ENCODE data around the gene ZBTB38. TPM values are rescaled to one million over a fixed set of nuclear protein-coding genes. Genes with fewer than 3 reads are reported as not detected.

ZBTB38 gene
- polyA plus RNA-seq, 1 donor from 2014 or later = 18.7 TPM

- Histone ChIP-seq H3K27ac (ENCODE audit: low read length) (no peak overlapping the region), H3K9ac (ENCODE audit: low read length) (no peak overlapping the region), H3K9me2 (ENCODE audit: insufficient read depth, low read length) (no peaks in the 10 kb centered on the region), H3K79me2 (replicated peaks; ENCODE audit: insufficient read depth, low read length) (no peaks in the 10 kb centered on the region), H2AFZ (ENCODE audit: low read depth, low read length) (no peak overlapping the region), H3K27me3 (ENCODE audit: insufficient read depth, low read depth, low read length) (no peaks in the 10 kb centered on the region), H3K36me3 (ENCODE audit: insufficient read depth, low read length) (no peaks in the 10 kb centered on the region), H3K4me2 (ENCODE audit: low read length) (no peak overlapping the region), H4K20me1 (ENCODE audit: insufficient read depth) (no peaks in the 10 kb centered on the region), H3K9me3 (ENCODE audit: low read length) (no peaks in the 10 kb centered on the region), H3F3A (ENCODE audit: insufficient read depth, low read length, poor library complexity, severe bottlenecking) (no peaks in the 10 kb centered on the region), H3K4me3 (ENCODE audit: low read length) (no peak overlapping the region)
- TF ChIP-seq REST (IDR thresholded peaks at IDR 0.05; ENCODE audit: borderline replicate concordance) (no peak), MXI1 (conservative IDR thresholded peaks at IDR 0.05; ENCODE audit: poor library complexity, severe bottlenecking) (no peak), EP300 (conservative IDR thresholded peaks at IDR 0.05; ENCODE audit: poor library complexity, severe bottlenecking) (no peak), EZH2 (IDR thresholded peaks at IDR 0.05; ENCODE audit: borderline replicate concordance, insufficient read depth, low read length, poor library complexity, severe bottlenecking) (no peak), RAD21 (conservative IDR thresholded peaks at IDR 0.05) (no peak), SMC3 (conservative IDR thresholded peaks at IDR 0.05; ENCODE audit: poor library complexity) (no peak), CTCF (IDR thresholded peaks at IDR 0.05; ENCODE audit: poor library complexity, severe bottlenecking) (no peak), TAF1 (IDR thresholded peaks at IDR 0.05; ENCODE audit: low read depth) (no peak), POLR2AphosphoS5 (IDR thresholded peaks at IDR 0.05) (no peak)
These were observed 34.3 kb upstream of the ZBTB38 start for GRCh38 chr3:141333836-141334626.

- TF ChIP-seq EP300 (conservative IDR thresholded peaks at IDR 0.05; ENCODE audit: poor library complexity, severe bottlenecking) (no peak), MXI1 (conservative IDR thresholded peaks at IDR 0.05; ENCODE audit: poor library complexity, severe bottlenecking) (no peak), REST (IDR thresholded peaks at IDR 0.05; ENCODE audit: borderline replicate concordance) (no peak), SMC3 (conservative IDR thresholded peaks at IDR 0.05; ENCODE audit: poor library complexity) (no peak), CTCF (IDR thresholded peaks at IDR 0.05; ENCODE audit: poor library complexity, severe bottlenecking) (no peak), EZH2 (IDR thresholded peaks at IDR 0.05; ENCODE audit: borderline replicate concordance, insufficient read depth, low read length, poor library complexity, severe bottlenecking) (no peak), TAF1 (IDR thresholded peaks at IDR 0.05; ENCODE audit: low read depth) (no peak), RAD21 (conservative IDR thresholded peaks at IDR 0.05) (no peak), POLR2AphosphoS5 (IDR thresholded peaks at IDR 0.05) (no peak)
- Histone ChIP-seq H3K36me3 (ENCODE audit: insufficient read depth, low read length) (no peaks in the 10 kb centered on the region), H3K9me3 (ENCODE audit: low read length) (no peaks in the 10 kb centered on the region), H3K9me2 (ENCODE audit: insufficient read depth, low read length) (no peaks in the 10 kb centered on the region), H3K27me3 (ENCODE audit: insufficient read depth, low read depth, low read length) (no peaks in the 10 kb centered on the region), H3F3A (ENCODE audit: insufficient read depth, low read length, poor library complexity, severe bottlenecking) (no peaks in the 10 kb centered on the region), H3K4me3 (ENCODE audit: low read length) (no peak overlapping the region), H2AFZ (ENCODE audit: low read depth, low read length) (no peak overlapping the region), H3K79me2 (replicated peaks; ENCODE audit: insufficient read depth, low read length) (no peaks in the 10 kb centered on the region), H3K9ac (ENCODE audit: low read length) (no peak overlapping the region), H3K27ac (ENCODE audit: low read length) (no peak overlapping the region), H3K4me2 (ENCODE audit: low read length) (no peak overlapping the region), H4K20me1 (ENCODE audit: insufficient read depth) (no peaks in the 10 kb centered on the region)
These were observed 33.6 kb upstream of the ZBTB38 start for GRCh38 chr3:141334627-141335250.

All from neural cell (in vitro differentiated cells).